Endothelial cell of umbilical vein (primary cell): Measurements from ENCODE around the gene TRPC4AP.

Experiments used
- EZH2 ChIP-seq: IDR thresholded peaks from 2 replicates; pipeline ENCODE4 v1.6.1; 2012; ENCODE audit warnings: borderline replicate concordance, low read depth, mild to moderate bottlenecking, moderate library complexity, low read length, inconsistent platforms; ENCODE audit not compliant: severe bottlenecking
- GATA2 ChIP-seq: IDR thresholded peaks from 2 replicates; pipeline ENCODE4 v1.7.0; 2011; ENCODE audit warnings: low read depth, mild to moderate bottlenecking, moderate library complexity, mixed read lengths, low read length; ENCODE audit not compliant: insufficient read length, insufficient read depth
- JUN ChIP-seq: IDR thresholded peaks from 2 replicates; pipeline ENCODE4 v1.6.1; 2011; ENCODE audit warnings: borderline replicate concordance, low read depth; ENCODE audit not compliant: insufficient read length, insufficient read depth
- MYC ChIP-seq: IDR thresholded peaks from one replicate; pipeline ENCODE4 v1.6.1; 2011; ENCODE audit warnings: mild to moderate bottlenecking, low read depth, low read length
- POLR2A ChIP-seq: IDR thresholded peaks from 2 replicates; pipeline ENCODE4 v1.6.1; 2012; ENCODE audit warnings: low read depth, mild to moderate bottlenecking, control low read depth, low read length
- POLR2AphosphoS5 ChIP-seq: IDR thresholded peaks from 2 replicates; pipeline ENCODE4 v1.6.1; 2012; ENCODE audit warnings: low read depth, mild to moderate bottlenecking, control low read depth, low read length, moderate library complexity; ENCODE audit not compliant: insufficient read depth
- TF ChIP-seq, protein P1 (sequence below), 2 donors: IDR thresholded peaks; 1 replicate in 1 of 2; 2 replicates in 1 of 2; pipeline ENCODE4 v1.5.1; 2011; ENCODE audit warnings: low read length in 2 of 2, mild to moderate bottlenecking in 2 of 2, moderate library complexity in 2 of 2, control low read depth in 1 of 2, inconsistent platforms in 1 of 2, low read depth in 1 of 2; ENCODE audit not compliant: insufficient read depth in 1 of 2; ENCODE audit errors: extremely low read depth in 1 of 2
- TF ChIP-seq, protein P2 (sequence below): IDR thresholded peaks from 2 replicates; pipeline ENCODE4 v1.6.1; 2011; ENCODE audit not compliant: insufficient read depth, insufficient read length

DNA sequence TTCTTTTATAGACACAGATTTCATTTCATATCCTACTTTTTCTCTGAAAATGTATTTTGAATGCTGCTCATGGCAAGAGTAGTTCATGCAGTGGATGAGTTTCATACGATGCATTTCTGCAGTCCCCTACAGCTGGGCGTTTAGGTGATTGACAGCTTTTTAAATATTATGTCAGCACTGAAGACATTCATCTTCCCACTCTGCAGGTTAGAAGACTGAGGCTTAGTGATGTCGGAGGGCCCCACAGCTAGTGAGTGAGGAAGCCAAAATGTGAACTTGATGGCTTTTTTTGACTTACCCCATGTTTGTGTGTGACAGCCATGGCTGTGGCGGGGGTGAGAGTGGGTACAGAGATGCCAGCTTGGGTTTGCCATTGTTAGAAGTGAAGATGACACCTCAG is 103.5 kb downstream of the TRPC4AP start:
- no peak for TF ChIP-seq MYC
- TF ChIP-seq, protein P1, sequence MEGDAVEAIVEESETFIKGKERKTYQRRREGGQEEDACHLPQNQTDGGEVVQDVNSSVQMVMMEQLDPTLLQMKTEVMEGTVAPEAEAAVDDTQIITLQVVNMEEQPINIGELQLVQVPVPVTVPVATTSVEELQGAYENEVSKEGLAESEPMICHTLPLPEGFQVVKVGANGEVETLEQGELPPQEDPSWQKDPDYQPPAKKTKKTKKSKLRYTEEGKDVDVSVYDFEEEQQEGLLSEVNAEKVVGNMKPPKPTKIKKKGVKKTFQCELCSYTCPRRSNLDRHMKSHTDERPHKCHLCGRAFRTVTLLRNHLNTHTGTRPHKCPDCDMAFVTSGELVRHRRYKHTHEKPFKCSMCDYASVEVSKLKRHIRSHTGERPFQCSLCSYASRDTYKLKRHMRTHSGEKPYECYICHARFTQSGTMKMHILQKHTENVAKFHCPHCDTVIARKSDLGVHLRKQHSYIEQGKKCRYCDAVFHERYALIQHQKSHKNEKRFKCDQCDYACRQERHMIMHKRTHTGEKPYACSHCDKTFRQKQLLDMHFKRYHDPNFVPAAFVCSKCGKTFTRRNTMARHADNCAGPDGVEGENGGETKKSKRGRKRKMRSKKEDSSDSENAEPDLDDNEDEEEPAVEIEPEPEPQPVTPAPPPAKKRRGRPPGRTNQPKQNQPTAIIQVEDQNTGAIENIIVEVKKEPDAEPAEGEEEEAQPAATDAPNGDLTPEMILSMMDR (IDR thresholded peaks at IDR 0.05; ENCODE audit: extremely low read depth in 1 of 2, insufficient read depth in 1 of 2, low read depth in 1 of 2, low read length in 2 of 2), result no peak
- TF ChIP-seq POLR2A, result no peak
- no peak for TF ChIP-seq POLR2AphosphoS5
- no peak for TF ChIP-seq EZH2
- TF ChIP-seq GATA2, result no peak
- no peak for TF ChIP-seq JUN
- TF ChIP-seq, protein P2, sequence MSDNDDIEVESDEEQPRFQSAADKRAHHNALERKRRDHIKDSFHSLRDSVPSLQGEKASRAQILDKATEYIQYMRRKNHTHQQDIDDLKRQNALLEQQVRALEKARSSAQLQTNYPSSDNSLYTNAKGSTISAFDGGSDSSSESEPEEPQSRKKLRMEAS, result no peak
